Measurements from ENCODE around the gene GLS2.

The GLS2 gene

DNA sequence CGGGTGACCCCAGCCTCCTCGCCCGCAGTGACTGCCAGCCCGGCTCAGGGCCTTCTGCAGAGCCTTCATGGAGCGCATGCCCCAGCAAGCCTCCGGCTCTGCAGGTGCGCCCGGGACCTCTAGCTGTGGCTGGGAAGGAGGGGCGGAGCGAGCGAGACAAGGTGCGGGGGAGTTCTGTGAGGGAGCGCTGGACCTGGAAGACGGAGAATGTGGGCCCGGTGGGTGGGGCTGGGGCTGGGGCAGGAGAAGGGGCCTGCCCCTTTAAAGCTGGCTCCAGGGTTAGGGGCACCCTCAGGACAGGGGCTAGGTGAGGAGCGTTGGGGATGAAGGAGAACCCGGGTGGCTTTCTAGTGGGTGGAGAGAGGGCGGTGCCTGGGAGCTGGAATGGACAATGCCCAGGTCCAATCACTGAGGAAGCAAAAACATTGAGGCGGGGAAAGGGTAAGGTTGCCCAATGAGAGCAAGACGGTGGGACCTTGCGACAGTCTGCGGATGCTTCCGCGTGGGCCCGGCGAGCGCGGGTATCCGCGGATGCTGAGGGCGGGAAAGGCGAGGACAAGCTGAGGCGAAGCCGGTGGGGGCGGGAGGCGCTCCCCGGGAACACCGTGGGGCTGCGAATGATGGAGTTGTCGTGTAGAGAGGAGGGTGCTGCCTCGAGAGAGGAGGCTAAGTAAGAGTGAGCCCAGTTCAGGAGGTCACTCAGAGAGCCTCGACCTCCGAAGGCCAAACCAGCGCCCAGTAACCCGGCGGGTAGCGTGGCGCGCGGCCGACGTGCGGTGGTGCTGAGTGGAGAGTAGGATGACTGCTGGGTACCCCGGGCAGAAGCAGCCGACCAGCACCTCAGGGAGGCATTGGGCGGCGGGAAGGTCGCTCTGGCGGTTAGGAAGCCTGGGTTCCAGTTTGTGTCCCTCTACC, at the start of gene GLS2:
GLS2 (minus strand) TSS at position 121 of the 915 bp plus-strand sequence; CDS start at position 78, 43 bp downstream.
- Histone ChIP-seq H3K4me3 (ENCODE audit: low read length) (no peak within 1 kb of the TSS), H3K9me3 (ENCODE audit: insufficient read depth, low read length) (no peaks in the 10 kb centered on the region), H3K4me2 (ENCODE audit: low read length) (no peak within 1 kb of the TSS), H3K79me2 (ENCODE audit: low read length) (no peaks in the 10 kb centered on the region), H2AFZ (ENCODE audit: low read depth, low read length) (no peak within 1 kb of the TSS), H3K36me3 (replicated peaks; ENCODE audit: low read depth, low read length) (no peaks in the 10 kb centered on the region), H3K4me1 (ENCODE audit: low read length) (no peaks in the 10 kb centered on the region), H3K27me3 (ENCODE audit: low read depth, low read length) (peaks cover 3% of the 10 kb centered on the region; the same call in 1 of the 2 replicates), H4K20me1 (ENCODE audit: insufficient read depth, low read length) (no peaks in the 10 kb centered on the region), H3K27ac (ENCODE audit: low read length) (no peak within 1 kb of the TSS), H3K9ac (ENCODE audit: low read length) (no peak within 1 kb of the TSS)
- no peak for TF ChIP-seq EZH2phosphoT487 (IDR thresholded peaks at IDR 0.05; ENCODE audit: low read depth)
- TF ChIP-seq, protein P1, sequence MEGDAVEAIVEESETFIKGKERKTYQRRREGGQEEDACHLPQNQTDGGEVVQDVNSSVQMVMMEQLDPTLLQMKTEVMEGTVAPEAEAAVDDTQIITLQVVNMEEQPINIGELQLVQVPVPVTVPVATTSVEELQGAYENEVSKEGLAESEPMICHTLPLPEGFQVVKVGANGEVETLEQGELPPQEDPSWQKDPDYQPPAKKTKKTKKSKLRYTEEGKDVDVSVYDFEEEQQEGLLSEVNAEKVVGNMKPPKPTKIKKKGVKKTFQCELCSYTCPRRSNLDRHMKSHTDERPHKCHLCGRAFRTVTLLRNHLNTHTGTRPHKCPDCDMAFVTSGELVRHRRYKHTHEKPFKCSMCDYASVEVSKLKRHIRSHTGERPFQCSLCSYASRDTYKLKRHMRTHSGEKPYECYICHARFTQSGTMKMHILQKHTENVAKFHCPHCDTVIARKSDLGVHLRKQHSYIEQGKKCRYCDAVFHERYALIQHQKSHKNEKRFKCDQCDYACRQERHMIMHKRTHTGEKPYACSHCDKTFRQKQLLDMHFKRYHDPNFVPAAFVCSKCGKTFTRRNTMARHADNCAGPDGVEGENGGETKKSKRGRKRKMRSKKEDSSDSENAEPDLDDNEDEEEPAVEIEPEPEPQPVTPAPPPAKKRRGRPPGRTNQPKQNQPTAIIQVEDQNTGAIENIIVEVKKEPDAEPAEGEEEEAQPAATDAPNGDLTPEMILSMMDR (IDR thresholded peaks at IDR 0.05; ENCODE audit: low read depth, low read length) = no peak

DNA sequence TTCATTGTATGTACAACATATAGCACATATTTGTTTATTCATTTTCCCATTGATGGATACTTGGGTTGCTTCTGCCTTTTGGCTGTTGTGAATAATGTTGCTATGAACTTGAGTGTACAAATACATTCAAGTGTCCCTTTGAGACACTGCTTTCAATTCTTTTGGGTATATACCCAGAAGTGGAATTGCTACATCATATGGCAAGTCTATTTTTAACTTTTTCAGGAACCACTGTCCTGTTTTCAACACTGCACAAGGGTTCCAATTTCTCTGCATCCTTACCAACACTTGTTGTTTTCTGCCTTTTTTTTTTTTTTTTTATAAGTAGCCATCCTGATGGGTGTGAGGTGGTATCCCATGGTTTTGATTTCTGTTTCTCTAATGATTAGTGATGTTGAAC, 49.6 kb upstream of the GLS2 start:
- Histone ChIP-seq H3K4me2 (ENCODE audit: low read length) (no peak overlapping the region), H3K9me3 (ENCODE audit: insufficient read depth, low read length) (no peaks in the 10 kb centered on the region), H3K9ac (ENCODE audit: low read length) (no peak overlapping the region), H3K4me1 (ENCODE audit: low read length) (no peaks in the 10 kb centered on the region), H3K36me3 (replicated peaks; ENCODE audit: low read depth, low read length) (no peaks in the 10 kb centered on the region), H2AFZ (ENCODE audit: low read depth, low read length) (no peak overlapping the region), H3K79me2 (ENCODE audit: low read length) (no peaks in the 10 kb centered on the region), H3K27ac (ENCODE audit: low read length) (no peak overlapping the region), H4K20me1 (ENCODE audit: insufficient read depth, low read length) (no peaks in the 10 kb centered on the region), H3K27me3 (ENCODE audit: low read depth, low read length) (no peaks in the 10 kb centered on the region), H3K4me3 (ENCODE audit: low read length) (no peak overlapping the region)
- TF ChIP-seq, protein P1 (IDR thresholded peaks at IDR 0.05; ENCODE audit: low read depth, low read length) = no peak
- TF ChIP-seq EZH2phosphoT487 (IDR thresholded peaks at IDR 0.05; ENCODE audit: low read depth) = no peak

DNA sequence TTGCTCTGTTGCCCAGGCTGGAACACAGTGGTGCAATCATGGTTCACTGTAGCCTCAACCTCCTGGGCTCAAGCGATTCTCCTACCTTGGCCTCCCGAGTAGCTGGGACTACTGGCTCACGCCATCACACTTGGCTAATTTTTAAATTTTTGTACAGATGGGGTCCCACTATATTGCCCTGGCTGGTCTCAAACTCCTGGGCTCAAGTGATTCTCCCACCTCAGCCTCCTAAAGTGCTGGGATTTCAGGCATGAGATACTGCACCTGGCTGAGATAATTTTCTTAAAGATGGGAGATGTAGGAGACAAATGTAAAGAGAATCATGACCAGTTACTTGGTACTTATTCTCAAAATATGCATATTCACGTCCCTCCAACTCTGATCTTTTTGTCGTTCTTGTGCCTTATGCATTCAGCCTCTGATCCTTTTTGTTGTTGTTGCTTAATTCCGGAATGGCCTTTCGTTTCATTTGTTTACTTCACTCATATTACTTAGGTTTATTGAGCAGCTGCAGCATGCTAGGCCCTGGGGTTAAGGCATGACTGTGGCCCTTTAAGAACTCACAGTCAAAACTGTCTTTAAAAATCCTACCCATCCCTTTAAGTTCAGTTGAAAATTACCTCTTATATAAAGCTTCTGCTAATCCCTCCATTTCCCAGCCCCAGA, 42.6 kb upstream of the GLS2 start:
- no peak for TF ChIP-seq EZH2phosphoT487 (IDR thresholded peaks at IDR 0.05; ENCODE audit: low read depth)
- TF ChIP-seq, protein P1 (IDR thresholded peaks at IDR 0.05; ENCODE audit: low read depth, low read length) = no peak
- H3K4me3 ChIP-seq (ENCODE audit: low read length) = no peak overlapping the region
- no peaks in the 10 kb centered on the region for H3K27me3 ChIP-seq (ENCODE audit: low read depth, low read length)
- H3K9ac ChIP-seq (ENCODE audit: low read length) = no peak overlapping the region
- no peaks in the 10 kb centered on the region for H3K79me2 ChIP-seq (ENCODE audit: low read length)
- no peak overlapping the region for H3K4me2 ChIP-seq (ENCODE audit: low read length)
- H2AFZ ChIP-seq (ENCODE audit: low read depth, low read length) = no peak overlapping the region
- H3K27ac ChIP-seq (ENCODE audit: low read length) = no peak overlapping the region
- H3K4me1 ChIP-seq (ENCODE audit: low read length) = no peaks in the 10 kb centered on the region
- H4K20me1 ChIP-seq (ENCODE audit: insufficient read depth, low read length) = no peaks in the 10 kb centered on the region
- no peaks in the 10 kb centered on the region for H3K36me3 ChIP-seq (replicated peaks; ENCODE audit: low read depth, low read length)
- no peaks in the 10 kb centered on the region for H3K9me3 ChIP-seq (ENCODE audit: insufficient read depth, low read length)

DNA sequence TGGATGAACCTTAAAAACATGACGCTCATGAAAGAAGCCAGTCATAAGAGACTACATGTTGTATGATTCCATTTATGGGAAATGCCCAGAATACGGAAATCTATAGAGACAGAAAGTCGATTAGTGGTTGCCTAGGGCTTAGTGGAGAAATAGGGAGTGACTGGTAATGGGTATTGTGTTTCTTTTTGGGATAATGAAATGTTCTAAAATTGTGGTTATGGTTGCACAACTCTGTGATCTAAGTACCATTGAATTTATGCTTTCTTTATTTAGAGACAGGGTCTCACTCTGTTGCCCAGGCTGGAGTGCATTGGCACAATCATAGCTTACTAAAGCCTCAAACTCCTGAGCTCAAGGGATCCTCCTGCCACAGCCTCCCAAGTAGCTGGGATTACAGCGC, 41.7 kb upstream of the GLS2 start:
- Histone ChIP-seq H3K36me3 (replicated peaks; ENCODE audit: low read depth, low read length) (no peaks in the 10 kb centered on the region), H3K4me1 (ENCODE audit: low read length) (no peaks in the 10 kb centered on the region), H4K20me1 (ENCODE audit: insufficient read depth, low read length) (no peaks in the 10 kb centered on the region), H3K9ac (ENCODE audit: low read length) (no peak overlapping the region), H3K27ac (ENCODE audit: low read length) (no peak overlapping the region), H3K27me3 (ENCODE audit: low read depth, low read length) (no peaks in the 10 kb centered on the region), H3K4me2 (ENCODE audit: low read length) (no peak overlapping the region), H3K4me3 (ENCODE audit: low read length) (no peak overlapping the region), H2AFZ (ENCODE audit: low read depth, low read length) (no peak overlapping the region), H3K9me3 (ENCODE audit: insufficient read depth, low read length) (no peaks in the 10 kb centered on the region), H3K79me2 (ENCODE audit: low read length) (no peaks in the 10 kb centered on the region)
- TF ChIP-seq, protein P1 (IDR thresholded peaks at IDR 0.05; ENCODE audit: low read depth, low read length) = no peak
- TF ChIP-seq EZH2phosphoT487 (IDR thresholded peaks at IDR 0.05; ENCODE audit: low read depth) = no peak

Data from OCI-LY3 (cell line).